VCaP (cell line): ENCODE data around the gene FUT8.
"Not testable (repeated sequence)": the region's sequence is repeated elsewhere in the genome, so short reads cannot be mapped to it uniquely, and the experiment has no call there.

Experiments used
- H3K27ac ChIP-seq: fragments of 450-650 bp; 2 replicates; pipeline ENCODE4 v1.5.1; 2017
- CTCF ChIP-seq: fragments of 450-650 bp; conservative IDR thresholded peaks from 2 replicates; pipeline ENCODE4 v1.5.1; 2017; ENCODE audit warnings: mild to moderate bottlenecking, moderate library complexity

FUT8 gene

GRCh38 chr14:65704437-65704836 is 291.9 kb downstream of the FUT8 start:
- H3K27ac ChIP-seq, result no peak overlapping the region
- no peak for TF ChIP-seq CTCF

DNA sequence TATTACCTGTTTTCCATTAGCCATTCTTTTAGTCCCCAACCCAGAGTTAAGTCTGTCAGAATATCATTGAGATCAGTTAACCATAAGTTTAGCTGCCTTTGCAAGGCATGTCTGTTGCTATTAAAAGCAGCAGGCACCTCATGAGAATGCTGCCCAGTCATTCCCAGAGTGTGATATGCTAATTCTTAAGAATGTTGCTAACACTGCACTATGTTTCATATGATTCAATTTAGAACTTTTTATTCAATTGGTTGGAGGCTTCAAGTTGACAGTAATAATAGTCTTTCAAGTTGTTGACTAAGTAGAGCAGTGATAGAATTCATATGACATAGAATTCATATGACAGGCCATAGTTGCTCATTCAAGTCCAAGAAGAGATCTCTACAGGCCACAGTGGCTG is 292.3 kb downstream of the FUT8 start:
- TF ChIP-seq CTCF, result no peak
- no peak overlapping the region for H3K27ac ChIP-seq

DNA sequence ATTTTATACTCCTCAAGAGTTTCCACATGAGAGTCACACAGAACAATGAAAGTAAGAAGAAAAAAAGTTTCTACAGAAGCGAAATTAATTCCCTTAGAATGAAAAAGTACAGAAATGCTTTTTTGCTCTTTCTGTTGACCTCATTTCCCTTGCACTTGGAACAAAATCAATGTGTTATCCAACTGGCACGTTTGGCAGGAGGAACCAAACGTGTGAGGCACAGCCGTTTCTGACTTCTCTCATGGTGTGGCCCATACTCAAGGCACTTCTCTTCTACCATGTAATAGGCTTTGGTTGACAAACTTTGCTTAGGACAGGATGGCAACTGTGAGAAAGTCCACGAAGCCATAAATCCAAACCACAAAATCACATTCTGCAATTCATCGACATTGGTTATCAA is 297.0 kb downstream of the FUT8 start:
- no peak for TF ChIP-seq CTCF
- no peak overlapping the region for H3K27ac ChIP-seq

GRCh38 chr14:65716813-65717212 is 304.3 kb downstream of the FUT8 start:
- not testable (repeated sequence) for H3K27ac ChIP-seq

- not testable (repeated sequence) for H3K27ac ChIP-seq
These were observed 304.9 kb downstream of the FUT8 start for GRCh38 chr14:65717384-65717915.

DNA sequence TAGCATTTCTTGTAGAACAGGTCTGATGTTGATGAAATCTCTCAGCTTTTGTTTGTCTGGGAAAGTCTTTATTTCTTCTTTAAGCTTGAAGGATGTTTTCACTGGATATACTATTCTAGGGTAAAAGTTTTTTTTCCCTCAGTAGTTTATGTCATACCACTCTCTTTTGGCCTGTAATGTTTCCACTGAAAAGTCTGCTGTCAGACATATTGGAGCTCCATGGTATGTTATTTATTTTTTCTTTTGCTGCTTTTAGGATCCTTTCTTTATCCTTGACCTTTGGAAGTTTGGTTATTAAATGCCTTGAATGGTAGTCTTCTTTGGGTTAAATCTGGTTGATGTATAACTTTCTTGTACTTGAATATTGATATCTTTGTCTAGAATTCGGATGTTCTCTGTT is 306.1 kb downstream of the FUT8 start:
- TF ChIP-seq CTCF, result no peak
- H3K27ac ChIP-seq, result no peak overlapping the region

DNA sequence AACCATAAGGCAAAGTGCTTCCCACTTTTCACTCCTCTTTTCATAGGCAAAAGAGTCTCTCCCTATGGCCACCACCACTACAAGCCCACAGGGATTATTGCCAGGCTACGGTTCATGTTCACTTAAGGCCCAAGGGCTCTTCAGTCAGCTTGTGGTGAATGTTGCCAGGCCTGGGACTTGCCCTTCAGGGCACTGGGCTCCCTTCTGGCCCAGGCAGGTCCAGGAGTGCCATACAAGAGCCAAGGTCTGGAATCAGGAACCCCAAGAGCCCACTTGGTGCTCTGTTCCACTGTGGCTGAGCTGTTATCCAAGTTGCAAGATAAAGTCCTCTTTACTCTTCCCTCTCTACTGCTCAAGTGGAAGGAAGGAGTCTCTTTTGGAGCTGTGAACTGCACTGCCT is 307.6 kb downstream of the FUT8 start:
- no peak for TF ChIP-seq CTCF

GRCh38 chr14:65720743-65721142 is 308.2 kb downstream of the FUT8 start:
- no peak overlapping the region for H3K27ac ChIP-seq
- no peak for TF ChIP-seq CTCF

More for the DNA sequence above, 307.6 kb downstream of the FUT8 start:
- no peak overlapping the region for H3K27ac ChIP-seq

DNA sequence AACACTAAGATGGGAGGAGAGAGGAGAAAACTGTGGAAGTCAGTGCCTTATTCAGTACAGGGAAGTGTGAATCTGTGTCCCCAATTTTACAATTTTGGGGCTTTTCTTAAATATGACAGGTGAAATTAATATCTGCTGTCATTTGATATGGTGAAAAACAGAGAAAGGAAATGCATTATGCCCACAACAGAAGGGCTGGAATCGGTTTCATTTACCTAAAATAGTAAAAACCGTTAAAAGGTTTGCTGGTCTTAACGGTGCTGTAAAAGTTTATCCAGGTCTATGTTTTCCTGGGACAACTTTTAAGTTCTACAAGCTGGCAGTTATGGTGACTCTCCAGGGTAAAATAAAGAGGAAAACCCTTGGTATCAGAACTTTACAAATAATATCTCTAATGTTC is 310.8 kb downstream of the FUT8 start:
- no peak for TF ChIP-seq CTCF
- no peak overlapping the region for H3K27ac ChIP-seq
